Measurements from ENCODE around the gene TBC1D14. TPM values are rescaled to one million over a fixed set of nuclear protein-coding genes. Genes with fewer than 3 reads are reported as not detected.

The TBC1D14 gene
- total RNA-seq, 2 experiments from 2014 or later, result 46.9 to 47.4 TPM

DNA sequence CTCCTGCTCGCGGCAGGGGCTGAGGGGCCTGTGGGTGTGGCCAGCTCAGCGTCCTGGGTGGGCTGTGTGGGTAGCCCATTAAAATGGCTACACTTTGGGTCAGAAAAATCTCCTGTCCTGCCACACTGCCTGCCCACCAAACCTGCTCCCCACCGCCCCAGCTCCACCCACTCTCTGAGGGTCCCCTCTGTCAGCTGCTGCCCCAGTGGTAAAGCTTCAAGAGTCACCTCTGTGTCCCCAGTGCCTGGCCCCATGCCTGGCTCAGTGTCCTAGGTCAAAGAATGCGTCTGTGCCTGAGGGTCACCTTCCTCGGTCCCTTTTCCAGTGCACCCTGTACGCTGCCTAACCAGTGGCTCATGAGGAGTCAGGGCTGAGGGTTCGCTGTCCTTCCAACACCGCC lies 108.7 kb downstream of the TBC1D14 start:
- ChIA-PET POLR2A (no interaction called here), CTCF (interaction anchor here (0.9 kb wide), 1 partner anchor 25 kb away, joined by 3 read pairs; the partner anchor contains the start of gene TADA2B)

GRCh38 chr4:7019367-7019766 lies 109.7 kb downstream of the TBC1D14 start:
- ChIA-PET POLR2A (no interaction called here), CTCF (no interaction called here)

- CTCF ChIA-PET, result no interaction called here
These were observed 110.7 kb downstream of the TBC1D14 start for GRCh38 chr4:7020290-7020689.

GRCh38 chr4:7020856-7021255 lies 111.2 kb downstream of the TBC1D14 start:
- CTCF ChIA-PET, result no interaction called here

More at GRCh38 chr4:7020290-7020689, 110.7 kb downstream of the TBC1D14 start:
- POLR2A ChIA-PET, result no interaction called here

DNA sequence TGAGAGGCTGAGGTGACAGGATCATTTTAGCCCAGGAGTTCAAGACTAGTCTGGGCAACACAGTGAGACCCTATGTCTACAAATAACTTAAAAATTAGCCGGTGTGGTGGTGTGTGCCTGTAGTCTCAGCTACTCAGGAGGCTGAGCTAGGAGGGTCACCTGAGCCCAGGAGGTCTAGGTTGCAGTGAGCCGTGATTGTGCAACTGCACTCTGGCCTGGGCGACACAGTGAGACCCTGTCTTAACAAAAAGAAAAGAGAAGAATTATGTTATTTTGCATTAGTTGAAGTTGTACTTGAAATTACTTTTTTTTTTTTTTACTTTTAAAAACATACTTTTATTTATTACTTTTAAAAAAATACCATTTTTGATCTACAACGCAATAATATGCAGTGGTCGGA lies 111.7 kb downstream of the TBC1D14 start:
- ChIA-PET CTCF (no interaction called here), POLR2A (no interaction called here)

More at GRCh38 chr4:7020856-7021255, 111.2 kb downstream of the TBC1D14 start:
- POLR2A ChIA-PET, result no interaction called here

- CTCF ChIA-PET, result no interaction called here
- POLR2A ChIA-PET, result no interaction called here
These were observed 112.5 kb downstream of the TBC1D14 start for GRCh38 chr4:7021930-7022664.

DNA sequence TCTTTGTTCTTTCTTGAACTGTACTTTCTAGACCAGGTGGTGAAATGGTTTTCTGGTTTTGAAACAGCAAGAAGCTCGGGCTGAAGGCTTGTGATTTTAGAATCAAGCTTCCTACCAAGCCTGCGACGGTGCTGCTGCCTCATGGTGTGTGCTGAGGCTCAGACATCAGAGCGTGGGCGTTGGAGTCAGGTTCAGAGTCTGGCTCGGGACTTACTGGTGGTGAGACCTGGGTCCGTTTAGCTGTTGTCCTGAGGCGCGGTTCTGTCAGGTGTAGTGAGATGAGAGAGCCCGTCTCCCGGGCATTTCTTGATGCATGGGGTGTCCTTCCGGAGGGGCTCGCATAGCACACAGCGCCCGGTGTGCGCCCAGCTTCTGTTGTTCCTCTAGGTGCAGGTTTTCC lies 113.9 kb downstream of the TBC1D14 start:
- ChIA-PET CTCF (no interaction called here), POLR2A (no interaction called here)

GRCh38 chr4:7023901-7024300 lies 114.3 kb downstream of the TBC1D14 start:
- ChIA-PET POLR2A (no interaction called here), CTCF (no interaction called here)

GRCh38 chr4:7024336-7024890 lies 114.8 kb downstream of the TBC1D14 start:
- CTCF ChIA-PET, result no interaction called here
- POLR2A ChIA-PET, result no interaction called here

- POLR2A ChIA-PET, result no interaction called here
- CTCF ChIA-PET, result no interaction called here
These were observed 115.5 kb downstream of the TBC1D14 start for GRCh38 chr4:7025040-7025602.

GRCh38 chr4:7026107-7026506 lies 116.5 kb downstream of the TBC1D14 start:
- POLR2A ChIA-PET, result no interaction called here
- CTCF ChIA-PET, result no interaction called here

DNA sequence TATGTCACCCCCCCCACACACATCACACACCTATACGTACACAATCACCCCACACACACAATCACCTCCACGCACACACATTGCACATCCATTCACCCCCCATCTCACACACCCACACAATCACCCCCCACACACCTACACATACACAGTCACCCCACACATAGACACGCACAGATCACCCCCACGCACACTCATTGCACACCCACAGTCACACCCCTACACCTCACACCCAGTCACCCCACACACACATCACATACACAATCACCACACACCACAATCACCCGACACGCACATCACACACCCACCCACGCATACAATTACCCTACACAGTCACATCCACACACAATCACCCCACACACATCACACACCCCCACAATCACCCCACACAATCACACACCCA lies 117.7 kb downstream of the TBC1D14 start:
- ChIA-PET POLR2A (no interaction called here), CTCF (no interaction called here)

DNA sequence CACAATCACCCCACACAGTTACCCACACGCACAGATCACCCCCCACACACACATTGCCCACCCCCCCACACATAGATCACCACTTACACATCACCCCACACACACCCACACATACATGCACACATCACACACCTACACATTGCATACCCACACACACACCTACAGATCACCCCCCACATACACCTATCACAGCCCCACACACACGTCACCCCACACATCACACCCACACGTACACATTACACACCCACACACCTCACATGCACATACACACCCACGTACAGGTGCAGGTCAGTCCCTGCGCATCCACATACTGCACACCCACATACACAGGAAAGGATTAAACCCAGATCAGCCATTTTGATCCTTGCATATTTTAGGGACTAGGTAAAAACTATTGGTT lies 118.3 kb downstream of the TBC1D14 start:
- POLR2A ChIA-PET, result no interaction called here
- CTCF ChIA-PET, result interaction anchor here (1.7 kb wide), 1 partner anchor 15 kb away, joined by 4 read pairs; the partner anchor contains the start of gene TADA2B

GRCh38 chr4:7029212-7029611 lies 119.6 kb downstream of the TBC1D14 start:
- CTCF ChIA-PET, result interaction anchor here (0.8 to 1.7 kb wide), 2 partner anchors 14 to 310 kb away, joined by 3 to 4 read pairs; partner anchors contain the start of gene TADA2B
- POLR2A ChIA-PET, result no interaction called here

DNA sequence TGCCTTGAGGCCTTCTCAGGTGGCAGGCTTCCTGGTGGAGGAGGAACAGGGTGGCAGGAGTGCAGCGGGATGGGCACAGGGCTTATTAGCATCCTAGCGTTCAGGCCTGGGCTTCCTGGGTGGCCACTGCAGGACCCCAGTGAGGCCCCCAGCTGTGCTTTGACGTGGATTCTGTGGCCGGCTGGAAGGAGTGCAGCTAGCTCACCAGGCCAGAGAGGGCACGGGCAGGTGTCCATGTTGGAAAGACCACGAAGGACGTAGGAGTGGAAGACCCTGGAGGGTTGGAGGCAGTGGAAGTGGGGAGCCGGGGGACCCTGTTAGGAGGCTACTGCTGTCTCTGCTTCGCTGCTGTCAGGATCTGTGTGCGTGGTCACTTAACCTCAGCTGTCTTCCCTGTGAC lies 120.3 kb downstream of the TBC1D14 start:
- POLR2A ChIA-PET, result interaction anchor here (0.6 kb wide), 1 partner anchor 38 kb away, joined by 3 read pairs; the partner anchor contains the start of gene GRPEL1
- CTCF ChIA-PET, result interaction anchor here (0.8 kb wide), 1 partner anchor 311 kb away, joined by 3 read pairs; no protein-coding TSS in a partner anchor

- ChIA-PET CTCF (no interaction called here), POLR2A (no interaction called here)
These were observed 121.2 kb downstream of the TBC1D14 start for GRCh38 chr4:7030856-7031255.

GRCh38 chr4:7031558-7032449 lies 122.2 kb downstream of the TBC1D14 start:
- ChIA-PET CTCF (no interaction called here), POLR2A (no interaction called here)

GRCh38 chr4:7032596-7032995 lies 123.0 kb downstream of the TBC1D14 start:
- CTCF ChIA-PET, result no interaction called here

GRCh38 chr4:7034262-7035081 lies 124.8 kb downstream of the TBC1D14 start:
- CTCF ChIA-PET, result no interaction called here
- POLR2A ChIA-PET, result interaction anchor here (0.6 kb wide), 1 partner anchor 75 kb away, joined by 3 read pairs; no protein-coding TSS in a partner anchor

More at GRCh38 chr4:7032596-7032995, 123.0 kb downstream of the TBC1D14 start:
- POLR2A ChIA-PET, result no interaction called here

Data from activated CD8-positive, alpha-beta memory T cell treated with anti-CD3 and anti-CD28 coated beads for 36 hours (primary cell).